K562 (cell line): ENCODE data around the gene SEMA3C. TPM values are rescaled to one million over a fixed set of nuclear protein-coding genes. Genes with fewer than 3 reads are reported as not detected.

Experiments used
- ARID3A ChIP-seq: IDR thresholded peaks from 2 replicates; pipeline ENCODE4 v1.6.1; 2012; ENCODE audit warnings: low read depth, low read length, improper control_type of control experiment, borderline replicate concordance
- CEBPG ChIP-seq, 3 experiments: fragments of 200-800 bp in 1 of 3; sonication (Bioruptor generic) in 1 of 3; sonication (generic) in 1 of 3; formaldehyde crosslinking in 1 of 3; IDR thresholded peaks in 2 of 3; conservative IDR thresholded peaks in 1 of 3; 2 replicates each; pipeline versions ENCODE4 v1.6.1 to v1.8.0; 2016 to 2022; ENCODE audit warnings: missing compliant biosample characterization in 2 of 3, missing genetic modification characterization in 2 of 3, mild to moderate bottlenecking in 1 of 3, missing genetic modification reagents in 1 of 3
- CTCFL ChIP-seq: IDR thresholded peaks from 2 replicates; pipeline ENCODE4 v1.6.1; 2011; ENCODE audit warnings: borderline replicate concordance, low read depth, mild to moderate bottlenecking, moderate library complexity, low read length; ENCODE audit not compliant: insufficient read depth, poor library complexity, severe bottlenecking
- EGR1 ChIP-seq: fragments of 450-650 bp; conservative IDR thresholded peaks from 2 replicates; pipeline ENCODE4 v1.6.1; 2017; ENCODE audit warnings: mild to moderate bottlenecking
- MTA2 ChIP-seq: fragments of 450-650 bp; IDR thresholded peaks from 2 replicates; pipeline ENCODE4 v1.6.1; 2016; ENCODE audit warnings: low read depth
- POLR2G ChIP-seq: fragments of 200-400 bp; formaldehyde crosslinking; IDR thresholded peaks from 2 replicates; pipeline ENCODE4 v1.6.1; 2017; ENCODE audit warnings: low read depth, mild to moderate bottlenecking, antibody characterized with exemption, low read length, moderate library complexity
- PRDM10 ChIP-seq: fragments of 450-650 bp; IDR thresholded peaks from 2 replicates; pipeline ENCODE4 v1.6.1; 2018; ENCODE audit not compliant: partially characterized antibody
- ZBTB11 ChIP-seq, 3 experiments: fragments of 200-800 bp in 1 of 3; fragments of 250-450 bp in 1 of 3; fragments of 450-650 bp in 1 of 3; sonication (Bioruptor Pico) in 1 of 3; sonication (Bioruptor generic) in 1 of 3; formaldehyde crosslinking in 1 of 3; IDR thresholded peaks; 2 replicates each; pipeline versions ENCODE4 v1.6.1 to v1.8.0; 2016 to 2022; ENCODE audit warnings: mild to moderate bottlenecking in 2 of 3, missing genetic modification characterization in 2 of 3, missing compliant biosample characterization in 1 of 3, moderate library complexity in 1 of 3
- ZC3H4 ChIP-seq: sonication (generic); formaldehyde crosslinking; IDR thresholded peaks from 2 replicates; pipeline ENCODE4 v1.9.0; 2021; ENCODE audit warnings: missing genetic modification reagents, borderline replicate concordance
- ZKSCAN1 ChIP-seq: fragments of 150-350 bp; IDR thresholded peaks from 2 replicates; pipeline ENCODE4 v1.6.1; 2016; ENCODE audit warnings: low read depth, low read length
- ZNF395 ChIP-seq: fragments of 200-800 bp; sonication (Bioruptor generic); IDR thresholded peaks from 2 replicates; pipeline ENCODE4 v1.6.1; 2017; ENCODE audit warnings: missing genetic modification characterization, missing compliant biosample characterization
- ZNF830 ChIP-seq: fragments of 250-450 bp; sonication (Bioruptor Pico); IDR thresholded peaks from 2 replicates; pipeline ENCODE4 v1.5.0; 2021; ENCODE audit warnings: mild to moderate bottlenecking
- polyA plus RNA-seq, 8 experiments: library from polyadenylated mRNA; depleted of rRNA in 4 of 8; stranded (reverse) in 5 of 8; unstranded in 3 of 8; fragments of >200 nt; fragmentation: Nextera tagmentation in 2 of 8; fragmentation: Illumina TruSeq in 1 of 8; extraction: Ambion mirVana in 2 of 8; extraction: Trizol in 1 of 8; gene quantifications; 2 replicates each; pipeline versions ENCODE4 v1.2.1 to v1.2.3, GENCODE V29; 2011 to 2014; ENCODE audit warnings: inconsistent platforms in 1 of 8, missing spikeins in 1 of 8
- total RNA-seq, 7 experiments: library from RNA; depleted of rRNA in 6 of 7; stranded (reverse); fragments of >200 nt in 6 of 7; fragmentation: Illumina TruSeq in 2 of 7; extraction: Trizol in 2 of 7; gene quantifications; 2 replicates each; pipeline versions ENCODE4 v1.2.1 to v1.2.3, GENCODE V29; 2011 to 2021; ENCODE audit warnings: low replicate concordance in 1 of 7

Gene SEMA3C
- total and polyA plus RNA-seq, 9 of the 15 experiments (the other 6 are each of a cell fraction or from before 2014, with no cell fraction given): 0.04 to 0.36 (median 0.12) TPM; not detected in 3

- no peak for TF ChIP-seq CTCFL
- TF ChIP-seq ARID3A: no peak
- TF ChIP-seq EGR1: no peak
- no peak for TF ChIP-seq ZNF395 (CRISPR knock-in tag)
- TF ChIP-seq MTA2: no peak
- no peak for TF ChIP-seq ZKSCAN1
- TF ChIP-seq PRDM10: no peak
- peak in 1 of 3 experiments; percentile 69; a peak in 1 of 6 replicates for TF ChIP-seq ZBTB11 (CRISPR knock-in tag; IDR thresholded peaks at IDR 0.05)
- TF ChIP-seq ZNF830 (CRISPR knock-in tag): no peak
- TF ChIP-seq POLR2G: no peak
- TF ChIP-seq CEBPG (CRISPR knock-in tag; IDR thresholded peaks at IDR 0.05): no peak
- no peak for TF ChIP-seq CEBPG (tag; conservative IDR thresholded peaks at IDR 0.05 in 1 of 2, IDR thresholded peaks at IDR 0.05 in 1 of 2)
- no peak for TF ChIP-seq ZC3H4
Measured at GRCh38 chr7:80876894-80877414, 41.9 kb downstream of the SEMA3C start (continued).
